Naive B cell (primary cell): ENCODE results near the gene CASP10. TPM values are rescaled to one million over a fixed set of nuclear protein-coding genes. Genes with fewer than 3 reads are reported as not detected.

Source experiments
- ATAC-seq, 2 donors: fragments of 150-1000 bp; cut with Tn5 transposase; 2 replicates each; pipeline ENCODE4 v1.10.0; 2021; ENCODE audit warnings: low read depth in 2 of 2, mild to moderate bottlenecking in 2 of 2, moderate library complexity in 2 of 2
- DNase-seq: peaks from one replicate; pipeline ENCODE4 v3.0.0; 2022
- H3K27ac Mint-ChIP-seq, 6 donors: one replicate each; pipeline ENCODE4 v1.8.0; 2020 to 2022; ENCODE audit warnings: mild to moderate bottlenecking in 6 of 6, mixed read lengths in 6 of 6, moderate library complexity in 5 of 6, inconsistent platforms in 2 of 6
- H3K27me3 Mint-ChIP-seq, 3 donors: one replicate each; pipeline ENCODE4 v1.8.0; 2021 to 2022; ENCODE audit warnings: mixed read lengths in 3 of 3, mild to moderate bottlenecking in 1 of 3
- H3K36me3 Mint-ChIP-seq, 2 donors: one replicate each; pipeline ENCODE4 v1.8.0; 2020 to 2022; ENCODE audit warnings: mixed read lengths in 2 of 2, inconsistent platforms in 1 of 2, mild to moderate bottlenecking in 1 of 2
- H3K4me1 Mint-ChIP-seq, 3 donors: one replicate each; pipeline ENCODE4 v1.8.0; 2020 to 2022; ENCODE audit warnings: mixed read lengths in 3 of 3, inconsistent platforms in 1 of 3, mild to moderate bottlenecking in 1 of 3, moderate library complexity in 1 of 3
- H3K4me3 Mint-ChIP-seq, 8 donors: one replicate each; pipeline ENCODE4 v1.8.0; 2020 to 2022; ENCODE audit warnings: mild to moderate bottlenecking in 8 of 8, mixed read lengths in 8 of 8, moderate library complexity in 8 of 8, inconsistent platforms in 2 of 8
- H3K9me3 Mint-ChIP-seq, 7 donors: one replicate each; pipeline ENCODE4 v1.8.0; 2020 to 2022; ENCODE audit warnings: mixed read lengths in 7 of 7, mild to moderate bottlenecking in 5 of 7, inconsistent platforms in 2 of 7, moderate library complexity in 1 of 7
- polyA plus RNA-seq, 6 donors: library from polyadenylated mRNA; unstranded; fragments of 300-500 nt; fragmentation: Illumina TruSeq; gene quantifications; one replicate each; pipeline ENCODE4 v1.2.3, GENCODE V29; 2021; ENCODE audit warnings: low read depth in 6 of 6

The CASP10 gene
- polyA plus RNA-seq, 6 donors from 2014 or later: 2.7 to 8.1 (median 4.7) TPM

DNA sequence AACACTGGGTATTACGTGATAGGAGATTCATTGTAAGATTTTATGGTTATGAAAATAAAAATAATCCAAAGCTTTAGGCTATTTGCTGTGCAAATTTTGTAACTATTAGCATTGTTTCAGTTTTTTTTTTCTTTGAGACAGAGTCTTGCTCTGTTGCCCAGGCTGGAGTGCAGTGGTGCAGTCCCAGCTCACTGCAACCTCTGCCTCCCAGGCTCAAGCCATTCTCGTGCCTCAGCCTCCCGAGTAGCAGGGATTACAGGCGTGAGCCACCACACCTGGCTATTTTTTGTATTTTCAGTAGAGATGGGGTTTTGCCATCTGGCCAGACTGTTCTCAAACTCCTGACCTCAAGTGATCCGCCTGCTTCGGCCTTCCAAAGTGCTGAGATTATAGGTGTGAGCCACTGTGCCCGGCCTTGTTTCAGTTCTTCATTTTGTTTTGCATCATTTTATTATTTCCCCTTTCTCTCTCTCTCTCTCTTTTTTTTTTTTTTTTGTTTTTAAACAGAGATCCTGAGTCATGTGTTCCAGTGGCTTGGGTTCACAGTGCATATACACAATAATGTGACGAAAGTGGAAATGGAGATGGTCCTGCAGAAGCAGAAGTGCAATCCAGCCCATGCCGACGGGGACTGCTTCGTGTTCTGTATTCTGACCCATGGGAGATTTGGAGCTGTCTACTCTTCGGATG, 25.8 kb downstream of the CASP10 start:
- Mint-ChIP-seq H3K4me1 (peaks cover 30 to 51% (median 36%) of the 10 kb centered on the region in 3 donors), H3K27ac (peak overlapping the region; percentile 91 to 99 (median 96)), H3K27me3 (no peaks in the 10 kb centered on the region), H3K9me3 (peaks cover 0 to 2% (median 0%) of the 10 kb centered on the region in 7 donors), H3K36me3 (no peaks in the 10 kb centered on the region), H3K4me3 (peak overlapping the region; percentile 39 to 88 (median 76))
- DNase-seq (peak; percentile 85), ATAC-seq (peak; percentile 86 to 87)

- peaks cover 5 to 15% of the 10 kb centered on the region in 2 donors for H3K36me3 Mint-ChIP-seq
- H3K27ac Mint-ChIP-seq: no peak overlapping the region
- H3K9me3 Mint-ChIP-seq: no peaks in the 10 kb centered on the region
- no peaks in the 10 kb centered on the region for H3K27me3 Mint-ChIP-seq
- H3K4me3 Mint-ChIP-seq: no peak overlapping the region
- DNase-seq (no peak), ATAC-seq (no peak)
- H3K4me1 Mint-ChIP-seq: peaks cover 17 to 22% (median 19%) of the 10 kb centered on the region in 3 donors
Measured at GRCh38 chr2:201215963-201216362, 33.0 kb downstream of the CASP10 start.

- ATAC-seq: no peak
- no peak overlapping the region for H3K4me3 Mint-ChIP-seq
- H3K27me3 Mint-ChIP-seq: no peaks in the 10 kb centered on the region
- DNase-seq: no peak
- H3K27ac Mint-ChIP-seq: peak overlapping the region in 1 of 6 donors; percentile 41
- H3K4me1 Mint-ChIP-seq: peaks cover 12 to 19% (median 15%) of the 10 kb centered on the region in 3 donors
- H3K36me3 Mint-ChIP-seq: peaks cover 5 to 15% of the 10 kb centered on the region in 2 donors
- no peaks in the 10 kb centered on the region for H3K9me3 Mint-ChIP-seq
Measured at GRCh38 chr2:201216918-201217317, 34.0 kb downstream of the CASP10 start.

- H3K4me3 Mint-ChIP-seq: peak overlapping the region in 1 of 8 donors; percentile 21
- no peak for DNase-seq
- peaks cover 5 to 15% of the 10 kb centered on the region in 2 donors for H3K36me3 Mint-ChIP-seq
- no peaks in the 10 kb centered on the region for H3K27me3 Mint-ChIP-seq
- no peak for ATAC-seq
- H3K4me1 Mint-ChIP-seq: peaks cover 15 to 19% (median 16%) of the 10 kb centered on the region in 3 donors
- H3K27ac Mint-ChIP-seq: no peak overlapping the region
- no peaks in the 10 kb centered on the region for H3K9me3 Mint-ChIP-seq
Measured at GRCh38 chr2:201218780-201219179, 35.8 kb downstream of the CASP10 start.

- Mint-ChIP-seq H3K9me3 (no peaks in the 10 kb centered on the region), H3K4me3 (no peak overlapping the region), H3K27ac (peak overlapping the region in 4 of 6 donors; percentile 39 to 78 (median 65)), H3K36me3 (peaks cover 5 to 15% of the 10 kb centered on the region in 2 donors), H3K4me1 (peaks cover 15 to 19% (median 16%) of the 10 kb centered on the region in 3 donors), H3K27me3 (no peaks in the 10 kb centered on the region)
- no peak for ATAC-seq
- DNase-seq: no peak
Measured at GRCh38 chr2:201219328-201220096, 36.6 kb downstream of the CASP10 start.

- no peaks in the 10 kb centered on the region for H3K9me3 Mint-ChIP-seq
- H3K4me1 Mint-ChIP-seq: peaks cover 15 to 19% (median 16%) of the 10 kb centered on the region in 3 donors
- peak overlapping the region in 4 of 6 donors; percentile 39 to 78 (median 65) for H3K27ac Mint-ChIP-seq
- no peaks in the 10 kb centered on the region for H3K27me3 Mint-ChIP-seq
- ATAC-seq: peak; percentile 63 to 66
- peaks cover 5 to 14% of the 10 kb centered on the region in 2 donors for H3K36me3 Mint-ChIP-seq
- no peak overlapping the region for H3K4me3 Mint-ChIP-seq
- peak; percentile 31 for DNase-seq
Measured at GRCh38 chr2:201220102-201220570, 37.2 kb downstream of the CASP10 start.

DNA sequence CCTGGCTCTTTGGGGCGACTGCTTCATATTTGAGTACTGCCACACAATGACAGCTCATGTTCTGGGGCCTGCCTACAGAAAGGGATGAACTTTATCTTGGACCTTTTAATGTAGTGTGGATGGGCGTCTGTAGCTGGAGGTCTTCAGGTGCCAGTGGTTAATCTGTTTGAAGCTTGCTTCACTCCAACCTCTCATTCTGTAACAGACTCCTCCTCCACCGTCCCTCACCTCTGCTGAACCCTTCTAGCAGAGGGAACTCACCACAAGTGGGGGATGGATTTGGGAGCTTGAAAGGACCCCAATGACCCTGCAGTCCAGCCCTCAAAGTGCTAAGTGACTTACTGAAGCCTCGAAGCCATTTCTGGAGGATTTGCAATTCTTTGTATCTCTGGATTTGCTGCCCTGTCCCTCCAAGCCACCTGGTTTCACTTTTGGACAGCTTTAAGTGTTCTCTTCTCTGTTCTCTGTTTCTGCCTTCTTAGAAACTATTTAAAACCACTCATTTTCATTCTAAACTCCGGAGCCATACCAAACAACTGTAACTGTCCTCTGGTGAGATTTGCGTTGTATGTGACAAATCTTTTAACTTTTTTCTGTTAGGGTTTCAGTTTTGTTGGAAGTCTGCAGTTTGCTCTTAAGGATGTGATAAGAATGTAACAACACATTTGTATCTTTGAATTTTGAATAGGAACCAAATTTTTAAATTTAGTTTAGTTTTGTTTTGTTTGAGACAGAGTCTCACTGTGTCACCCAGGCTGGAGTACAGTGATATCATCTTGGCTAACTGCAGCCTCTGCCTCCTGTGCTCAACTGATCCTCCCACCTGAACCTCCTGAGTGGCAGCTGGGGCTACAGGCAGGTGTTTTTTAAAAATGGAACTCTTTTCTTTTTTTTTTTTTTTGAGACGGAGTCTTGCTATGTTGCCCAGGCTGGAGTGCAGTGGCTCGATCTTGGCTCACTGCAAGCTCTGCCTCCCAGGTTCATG, 40.4 kb downstream of the CASP10 start:
- Mint-ChIP-seq H3K4me1 (peaks cover 15 to 19% (median 16%) of the 10 kb centered on the region in 3 donors), H3K27me3 (no peaks in the 10 kb centered on the region), H3K4me3 (peak overlapping the region in 1 of 8 donors; percentile 15), H3K9me3 (no peaks in the 10 kb centered on the region), H3K27ac (peak overlapping the region in 5 of 6 donors; percentile 22 to 75 (median 61)), H3K36me3 (no peaks in the 10 kb centered on the region)
- DNase-seq (no peak), ATAC-seq (no peak)

DNA sequence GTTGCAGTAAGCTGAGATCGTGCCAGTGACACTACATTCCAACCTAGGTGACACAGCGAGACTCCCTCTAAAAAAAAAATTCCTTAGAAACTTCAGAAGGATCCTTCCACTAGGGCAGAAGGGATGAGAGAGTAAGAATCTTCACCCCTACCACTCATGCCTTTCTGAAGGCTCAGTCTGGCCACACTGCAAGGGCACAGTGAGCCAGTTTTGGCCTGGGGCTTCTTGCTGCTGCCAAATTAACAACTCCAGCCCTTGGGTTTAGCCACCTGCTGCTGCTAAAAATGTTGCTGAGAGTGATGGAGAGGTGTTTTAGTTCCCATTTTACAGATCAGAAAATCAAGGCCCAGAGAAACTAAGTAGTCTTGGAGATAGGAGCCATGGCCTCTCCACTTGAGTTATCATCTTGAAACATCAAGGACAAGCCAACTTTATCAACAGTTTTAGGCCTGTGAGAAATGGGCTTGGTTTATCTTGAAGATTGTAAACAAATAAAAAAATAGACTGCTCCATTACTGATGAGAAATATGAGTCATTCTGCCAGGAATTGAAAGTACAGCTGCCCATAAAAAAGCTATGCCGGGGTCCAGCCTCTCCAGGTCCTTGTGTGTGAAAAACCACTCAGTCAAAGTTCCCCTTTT, 45.5 kb downstream of the CASP10 start:
- Mint-ChIP-seq H3K27ac (no peak overlapping the region), H3K4me1 (peaks cover 16 to 24% (median 19%) of the 10 kb centered on the region in 3 donors), H3K9me3 (no peaks in the 10 kb centered on the region), H3K36me3 (no peaks in the 10 kb centered on the region), H3K27me3 (no peaks in the 10 kb centered on the region), H3K4me3 (peak overlapping the region in 1 of 8 donors; percentile 5)
- ATAC-seq: no peak
- no peak for DNase-seq

- Mint-ChIP-seq H3K4me1 (peaks cover 18 to 30% (median 20%) of the 10 kb centered on the region in 3 donors), H3K36me3 (no peaks in the 10 kb centered on the region), H3K27ac (no peak overlapping the region)
Measured at GRCh38 chr2:201228912-201229290, 46.0 kb downstream of the CASP10 start.

DNA sequence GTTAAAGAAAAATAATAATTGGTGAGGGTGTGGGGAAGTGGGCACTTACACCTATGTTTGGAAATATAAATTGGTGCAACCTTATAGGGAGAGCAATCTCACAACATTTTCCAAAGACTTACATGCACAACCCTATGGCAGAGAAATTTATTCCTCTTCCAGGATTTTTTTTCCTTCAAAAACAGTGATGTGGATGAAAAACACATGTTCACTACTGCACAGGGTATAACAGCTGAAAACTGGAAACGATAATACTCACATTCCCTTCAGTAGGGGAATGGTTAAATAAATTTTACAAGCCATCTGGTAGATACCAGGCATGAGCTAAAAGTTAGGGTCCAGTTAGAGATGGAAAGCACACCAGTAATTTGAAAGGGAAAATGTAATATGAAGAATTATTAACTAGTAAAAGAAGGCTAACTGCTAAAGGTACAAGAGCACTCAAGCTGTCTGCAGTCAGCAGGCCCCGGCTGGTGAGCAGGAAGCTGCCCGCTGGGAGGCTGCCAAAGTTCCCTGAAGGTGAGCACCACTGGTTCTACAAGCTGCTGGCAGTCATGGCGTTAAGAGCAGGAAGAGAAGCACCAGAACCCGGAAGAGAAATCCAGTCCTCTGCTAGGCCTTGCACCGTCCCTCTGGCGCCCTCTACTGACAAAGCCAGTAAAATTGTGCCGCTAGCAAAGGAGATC, 49.0 kb downstream of the CASP10 start:
- no peaks in the 10 kb centered on the region for H3K36me3 Mint-ChIP-seq
- peak; percentile 62 to 69 for ATAC-seq
- peaks cover 22 to 54% (median 33%) of the 10 kb centered on the region in 3 donors for H3K4me1 Mint-ChIP-seq
- no peaks in the 10 kb centered on the region for H3K9me3 Mint-ChIP-seq
- H3K27me3 Mint-ChIP-seq: no peaks in the 10 kb centered on the region
- peak overlapping the region; percentile 16 to 99 (median 94) for H3K4me3 Mint-ChIP-seq
- H3K27ac Mint-ChIP-seq: peak overlapping the region; percentile 47 to 96 (median 82)
- DNase-seq: peak; percentile 88

More at GRCh38 chr2:201228912-201229290, 46.0 kb downstream of the CASP10 start:
- Mint-ChIP-seq H3K4me3 (peak overlapping the region in 2 of 8 donors; percentile 5 to 42), H3K9me3 (no peaks in the 10 kb centered on the region), H3K27me3 (no peaks in the 10 kb centered on the region)
- no peak for DNase-seq
- ATAC-seq: no peak

DNA sequence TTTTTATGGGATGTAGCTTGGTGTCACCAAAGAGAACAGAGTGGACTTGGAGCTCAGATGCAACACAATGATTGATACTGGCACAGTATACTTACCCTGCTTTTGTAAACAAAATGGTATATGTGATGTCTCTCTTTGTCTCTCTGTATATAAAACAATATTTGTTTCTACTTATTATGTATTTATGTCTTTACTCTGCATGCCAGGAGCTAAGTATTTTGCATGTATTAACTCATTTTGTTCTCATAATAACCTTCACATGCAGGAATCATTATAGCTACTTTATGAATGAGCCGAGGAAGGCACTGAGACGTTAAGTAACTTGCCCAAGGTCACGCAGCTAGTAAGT, 49.5 kb downstream of the CASP10 start:
- Mint-ChIP-seq H3K36me3 (peaks cover 0 to under 1% of the 10 kb centered on the region in 2 donors), H3K9me3 (no peaks in the 10 kb centered on the region), H3K27me3 (no peaks in the 10 kb centered on the region), H3K27ac (peak overlapping the region in 5 of 6 donors; percentile 76 to 97 (median 92)), H3K4me3 (peak overlapping the region; percentile 44 to 99 (median 94)), H3K4me1 (peaks cover 22 to 58% (median 33%) of the 10 kb centered on the region in 3 donors)
- ATAC-seq (no peak), DNase-seq (no peak)
